Vagina (tissue), 2 donors: Measurements from ENCODE around the gene GCM1. TPM values are rescaled to one million over a fixed set of nuclear protein-coding genes. Genes with fewer than 3 reads are reported as not detected.

Experiments used
- DNase-seq, 2 donors: peaks; one replicate each; pipeline ENCODE4 v3.0.0-alpha.2; 2017; ENCODE audit errors: extremely low spot score in 2 of 2
- H3K27ac ChIP-seq: fragments of 200-600 bp; sonication (generic); one replicate; pipeline ENCODE4 v1.5.1; 2019
- H3K27me3 ChIP-seq: fragments of 200-600 bp; sonication (generic); one replicate; pipeline ENCODE4 v1.5.1; 2019
- H3K36me3 ChIP-seq, 2 donors: fragments of 200-600 bp; sonication (generic); one replicate each; pipeline ENCODE4 v1.5.1; 2017 to 2019
- H3K4me1 ChIP-seq: fragments of 200-600 bp; sonication (generic); one replicate; pipeline ENCODE4 v1.5.1; 2019
- H3K4me3 ChIP-seq, 2 donors: fragments of 200-600 bp; sonication (generic); 1 replicate in 1 of 2; 2 replicates in 1 of 2; pipeline ENCODE4 v1.5.1; 2016 to 2019
- H3K9me3 ChIP-seq: fragments of 200-600 bp; sonication (generic); one replicate; pipeline ENCODE4 v1.5.1; 2019
- POLR2A ChIP-seq, 2 donors: fragments of 450-650 bp; IDR thresholded peaks; one replicate each; pipeline ENCODE4 v1.6.1; 2017; ENCODE audit warnings: antibody characterized with exemption in 2 of 2, mild to moderate bottlenecking in 2 of 2, moderate library complexity in 2 of 2
- POLR2AphosphoS5 ChIP-seq, 2 donors: sonication (generic); formaldehyde crosslinking; IDR thresholded peaks; one replicate each; pipeline ENCODE4 v1.9.0; 2017; ENCODE audit warnings: antibody characterized with exemption in 2 of 2, mild to moderate bottlenecking in 2 of 2, low read depth in 1 of 2; ENCODE audit not compliant: insufficient read depth in 1 of 2
- intact Hi-C: fragments of 100-400 bp; cut with DNase I; formaldehyde crosslinking; loops from one replicate; pipeline ENCODE4 v1.15.1; 2023
- total RNA-seq: library from RNA; depleted of rRNA; stranded (reverse); fragments of >200 nt; gene quantifications from one replicate; pipeline ENCODE4 v1.2.3, GENCODE V29; 2016
- TF ChIP-seq, protein P1 (sequence below), 3 experiments: fragments of 450-650 bp in 2 of 3; fragments of 200-600 bp in 1 of 3; sonication (generic) in 1 of 3; IDR thresholded peaks; one replicate each; pipeline ENCODE4 v1.5.1; 2017 to 2019; ENCODE audit warnings: antibody characterized with exemption in 3 of 3, mild to moderate bottlenecking in 2 of 3, moderate library complexity in 2 of 3

The GCM1 gene
- total RNA-seq, 1 donor from 2014 or later: not detected

DNA sequence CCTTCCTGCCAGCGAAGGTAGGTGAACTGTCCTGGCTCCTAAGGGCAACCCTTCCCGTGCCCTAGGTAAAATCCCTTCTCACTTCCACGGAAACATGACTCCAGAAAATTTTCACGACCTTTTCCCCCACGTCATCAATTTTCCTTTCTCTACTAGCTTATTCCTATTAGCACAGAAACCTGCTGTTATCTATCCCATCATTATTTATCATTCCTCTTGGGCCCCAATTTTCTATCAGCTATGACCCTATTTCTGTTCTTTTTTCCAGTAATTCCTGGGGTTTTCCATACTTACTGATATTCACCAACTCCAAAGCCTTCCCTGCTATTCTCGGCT is 23.8 kb upstream of the GCM1 start:
- intact Hi-C loops: loop anchor here (5.0 kb wide), 1 partner anchor 310 kb away; no protein-coding TSS in a partner anchor

DNA sequence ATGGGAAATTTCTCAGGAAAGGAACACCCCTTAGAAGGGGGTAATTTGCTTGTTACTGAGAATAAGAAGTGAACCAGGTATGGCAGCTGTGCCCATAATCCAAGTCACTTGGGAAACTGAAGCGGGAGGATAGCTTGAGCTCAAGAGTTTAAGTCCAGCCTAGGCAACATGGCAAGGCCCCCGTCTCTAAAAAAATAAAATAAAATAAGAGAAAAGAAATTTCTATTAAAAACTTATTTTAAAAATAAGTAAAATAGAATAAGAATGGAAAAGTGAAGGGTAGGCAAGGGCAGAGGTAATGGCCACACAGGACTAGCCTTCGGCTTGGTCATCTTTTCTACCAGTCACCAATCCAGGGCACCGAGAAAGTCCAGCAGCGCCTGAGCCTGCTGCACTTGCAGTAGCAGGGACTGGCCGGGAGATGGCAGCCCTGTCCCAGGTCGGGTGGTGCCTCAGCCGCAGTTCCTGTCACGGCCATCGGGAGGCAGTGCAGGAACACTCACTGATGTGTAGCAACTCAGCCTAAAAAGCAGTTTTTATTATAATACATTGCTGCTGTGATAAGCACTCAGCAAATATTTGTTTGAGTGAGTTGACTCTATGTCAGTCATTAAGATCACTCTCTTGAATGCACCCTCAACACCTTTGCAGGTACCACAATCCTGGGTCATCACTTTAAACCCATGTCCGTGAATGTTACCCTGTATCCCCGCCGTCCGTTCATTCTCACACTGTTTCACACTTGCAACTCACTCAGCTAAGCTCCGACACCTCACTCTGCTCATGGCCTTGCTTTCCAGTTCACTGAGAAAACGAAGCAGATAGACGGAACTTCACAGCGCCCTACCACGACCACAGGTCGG is 23.2 kb upstream of the GCM1 start:
- Histone ChIP-seq H3K27ac (no peak overlapping the region), H3K4me1 (no peaks in the 10 kb centered on the region), H3K27me3 (no peaks in the 10 kb centered on the region), H3K36me3 (no peaks in the 10 kb centered on the region), H3K4me3 (no peak overlapping the region), H3K9me3 (no peaks in the 10 kb centered on the region)
- DNase-seq: no peak
- intact Hi-C loops: loop anchor here (5.0 kb wide), 1 partner anchor 310 kb away; no protein-coding TSS in a partner anchor
- TF ChIP-seq, protein P1, sequence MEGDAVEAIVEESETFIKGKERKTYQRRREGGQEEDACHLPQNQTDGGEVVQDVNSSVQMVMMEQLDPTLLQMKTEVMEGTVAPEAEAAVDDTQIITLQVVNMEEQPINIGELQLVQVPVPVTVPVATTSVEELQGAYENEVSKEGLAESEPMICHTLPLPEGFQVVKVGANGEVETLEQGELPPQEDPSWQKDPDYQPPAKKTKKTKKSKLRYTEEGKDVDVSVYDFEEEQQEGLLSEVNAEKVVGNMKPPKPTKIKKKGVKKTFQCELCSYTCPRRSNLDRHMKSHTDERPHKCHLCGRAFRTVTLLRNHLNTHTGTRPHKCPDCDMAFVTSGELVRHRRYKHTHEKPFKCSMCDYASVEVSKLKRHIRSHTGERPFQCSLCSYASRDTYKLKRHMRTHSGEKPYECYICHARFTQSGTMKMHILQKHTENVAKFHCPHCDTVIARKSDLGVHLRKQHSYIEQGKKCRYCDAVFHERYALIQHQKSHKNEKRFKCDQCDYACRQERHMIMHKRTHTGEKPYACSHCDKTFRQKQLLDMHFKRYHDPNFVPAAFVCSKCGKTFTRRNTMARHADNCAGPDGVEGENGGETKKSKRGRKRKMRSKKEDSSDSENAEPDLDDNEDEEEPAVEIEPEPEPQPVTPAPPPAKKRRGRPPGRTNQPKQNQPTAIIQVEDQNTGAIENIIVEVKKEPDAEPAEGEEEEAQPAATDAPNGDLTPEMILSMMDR (IDR thresholded peaks at IDR 0.05): peak; percentile 100
- no peak for TF ChIP-seq POLR2A (IDR thresholded peaks at IDR 0.05)
- peak; percentile 39 to 48 for TF ChIP-seq POLR2AphosphoS5 (IDR thresholded peaks at IDR 0.05; ENCODE audit: insufficient read depth in 1 of 2, low read depth in 1 of 2)

More for the DNA sequence above, 23.8 kb upstream of the GCM1 start:
- no peaks in the 10 kb centered on the region for H3K9me3 ChIP-seq
- H3K4me3 ChIP-seq: no peak overlapping the region
- no peak for DNase-seq
- no peaks in the 10 kb centered on the region for H3K36me3 ChIP-seq
- H3K4me1 ChIP-seq: no peaks in the 10 kb centered on the region
- TF ChIP-seq POLR2AphosphoS5 (IDR thresholded peaks at IDR 0.05; ENCODE audit: insufficient read depth in 1 of 2, low read depth in 1 of 2): no peak
- TF ChIP-seq, protein P1 (IDR thresholded peaks at IDR 0.05): no peak
- no peak for TF ChIP-seq POLR2A (IDR thresholded peaks at IDR 0.05)
- no peak overlapping the region for H3K27ac ChIP-seq
- no peaks in the 10 kb centered on the region for H3K27me3 ChIP-seq

DNA sequence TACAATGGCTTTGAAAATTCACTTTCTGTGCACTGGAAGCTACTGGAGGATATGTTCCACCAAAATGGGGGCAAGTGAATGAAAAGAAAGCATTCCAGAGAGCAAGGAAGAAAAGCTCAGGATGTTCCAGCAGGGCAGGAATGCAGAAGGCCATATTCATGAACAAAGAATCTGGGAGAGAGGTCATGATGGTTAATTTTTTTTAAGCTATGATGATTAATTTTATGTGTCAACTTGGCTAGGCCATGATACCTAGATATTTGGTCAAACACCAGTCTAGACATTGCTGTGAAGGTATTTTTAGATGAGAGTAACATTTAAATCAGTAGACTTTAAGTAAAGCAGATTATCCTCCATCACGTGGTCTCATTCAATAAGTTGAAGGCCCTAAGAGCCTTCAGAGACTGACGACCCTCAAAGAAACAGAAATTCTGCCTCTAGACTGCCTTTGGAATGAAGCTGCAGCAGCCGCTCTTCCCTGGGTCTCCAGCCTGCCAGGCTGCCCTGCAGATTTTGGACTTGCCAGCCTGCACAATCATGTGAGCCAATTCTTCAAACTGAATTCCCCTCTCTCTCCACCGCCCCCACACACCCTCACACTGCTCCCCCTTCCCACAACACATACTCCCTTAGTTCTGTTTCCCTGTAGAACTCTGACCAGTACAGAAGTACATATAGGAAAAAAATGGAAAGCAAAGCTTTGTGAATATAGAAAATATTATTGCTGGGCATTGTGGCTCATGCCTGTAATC is 20.1 kb upstream of the GCM1 start:
- Histone ChIP-seq H3K4me1 (no peaks in the 10 kb centered on the region), H3K27ac (no peak overlapping the region), H3K27me3 (no peaks in the 10 kb centered on the region), H3K36me3 (no peaks in the 10 kb centered on the region), H3K9me3 (no peaks in the 10 kb centered on the region), H3K4me3 (no peak overlapping the region)
- DNase-seq: no peak
- TF ChIP-seq, protein P1 (IDR thresholded peaks at IDR 0.05): no peak
- intact Hi-C loops: loop anchor here (10.0 kb wide), 1 partner anchor 566 kb away; no protein-coding TSS in a partner anchor

DNA sequence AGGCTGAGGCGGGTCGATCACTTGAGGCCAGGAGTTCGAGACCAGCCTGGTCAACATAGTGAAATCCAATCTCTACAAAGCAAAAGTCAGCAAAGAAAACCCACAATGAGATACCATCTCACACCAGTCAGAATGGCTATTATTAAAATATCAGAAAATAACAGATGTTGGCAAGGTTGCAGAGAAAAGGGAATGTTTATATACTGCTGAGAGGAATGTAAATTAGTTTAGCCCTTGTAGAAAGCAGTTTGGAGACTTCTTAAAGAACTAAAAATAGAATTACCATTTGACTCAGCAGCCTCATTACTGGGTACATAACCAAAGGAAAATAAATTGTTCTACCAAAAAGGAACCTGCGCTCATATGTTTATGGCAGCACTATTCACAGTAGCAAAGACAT is 16.7 kb upstream of the GCM1 start:
- no peak overlapping the region for H3K4me3 ChIP-seq
- intact Hi-C loops: loop anchor here (10.0 kb wide), 1 partner anchor 570 kb away; no protein-coding TSS in a partner anchor
- no peaks in the 10 kb centered on the region for H3K4me1 ChIP-seq
- H3K27me3 ChIP-seq: no peaks in the 10 kb centered on the region
- no peak overlapping the region for H3K27ac ChIP-seq
- no peak for DNase-seq
- no peaks in the 10 kb centered on the region for H3K9me3 ChIP-seq
- no peaks in the 10 kb centered on the region for H3K36me3 ChIP-seq
- TF ChIP-seq POLR2A (IDR thresholded peaks at IDR 0.05) (no peak), POLR2AphosphoS5 (IDR thresholded peaks at IDR 0.05; ENCODE audit: insufficient read depth in 1 of 2, low read depth in 1 of 2) (no peak)
- TF ChIP-seq, protein P1 (IDR thresholded peaks at IDR 0.05): no peak
